ENCODE results near the gene SLC22A12. TPM values are rescaled to one million over a fixed set of nuclear protein-coding genes. Genes with fewer than 3 reads are reported as not detected.

Gene SLC22A12
- not detected for total RNA-seq (ENCODE audit: unreplicated experiment)
- long read RNA-seq, result 0 reads

GRCh38 chr11:64590763-64591221, at the start of gene SLC22A12:
Gene SLC22A12 (plus strand): TSS chr11:64591220. CDS start chr11:64591557, 337 bp downstream.
- Mint-ChIP-seq H3K4me3 (ENCODE audit: unreplicated experiment) (no peak within 1 kb of the TSS), H3K4me1 (ENCODE audit: low read depth, unreplicated experiment) (no peaks in the 10 kb centered on the region), H3K27ac (ENCODE audit: unreplicated experiment) (no peak within 1 kb of the TSS), H3K9me3 (ENCODE audit: unreplicated experiment) (peaks cover 4% of the 10 kb centered on the region), H3K36me3 (ENCODE audit: unreplicated experiment) (peaks cover 14% of the 10 kb centered on the region), H3K27me3 (ENCODE audit: unreplicated experiment) (peaks cover 2% of the 10 kb centered on the region)
- TF ChIP-seq CTCF (IDR thresholded peaks at IDR 0.05; ENCODE audit: partially characterized antibody, unreplicated experiment), result no peak
- DNase-seq, result no peak

- TF ChIP-seq CTCF (IDR thresholded peaks at IDR 0.05; ENCODE audit: partially characterized antibody, unreplicated experiment), result no peak
- peaks cover 6% of the 10 kb centered on the region for H3K4me1 Mint-ChIP-seq (ENCODE audit: low read depth, unreplicated experiment)
- H3K36me3 Mint-ChIP-seq (ENCODE audit: unreplicated experiment), result peaks cover 17% of the 10 kb centered on the region
- no peak for DNase-seq
- H3K4me3 Mint-ChIP-seq (ENCODE audit: unreplicated experiment), result no peak overlapping the region
- H3K9me3 Mint-ChIP-seq (ENCODE audit: unreplicated experiment), result peaks cover 6% of the 10 kb centered on the region
- H3K27ac Mint-ChIP-seq (ENCODE audit: unreplicated experiment), result no peak overlapping the region
- peaks cover 13% of the 10 kb centered on the region for H3K27me3 Mint-ChIP-seq (ENCODE audit: unreplicated experiment)
Measured at GRCh38 chr11:64542172-64543125, 48.6 kb upstream of the SLC22A12 start.

- no peak for TF ChIP-seq CTCF (IDR thresholded peaks at IDR 0.05; ENCODE audit: partially characterized antibody, unreplicated experiment)
- Mint-ChIP-seq H3K27me3 (ENCODE audit: unreplicated experiment) (peaks cover 13% of the 10 kb centered on the region), H3K4me1 (ENCODE audit: low read depth, unreplicated experiment) (peaks cover 6% of the 10 kb centered on the region), H3K9me3 (ENCODE audit: unreplicated experiment) (peaks cover 6% of the 10 kb centered on the region), H3K27ac (ENCODE audit: unreplicated experiment) (no peak overlapping the region), H3K36me3 (ENCODE audit: unreplicated experiment) (peaks cover 19% of the 10 kb centered on the region), H3K4me3 (ENCODE audit: unreplicated experiment) (no peak overlapping the region)
- no peak for DNase-seq
Measured at GRCh38 chr11:64543818-64544217, 47.2 kb upstream of the SLC22A12 start.

GRCh38 chr11:64544616-64545296, 46.3 kb upstream of the SLC22A12 start:
- peaks cover 13% of the 10 kb centered on the region for H3K27me3 Mint-ChIP-seq (ENCODE audit: unreplicated experiment)
- no peak overlapping the region for H3K4me3 Mint-ChIP-seq (ENCODE audit: unreplicated experiment)
- TF ChIP-seq CTCF (IDR thresholded peaks at IDR 0.05; ENCODE audit: partially characterized antibody, unreplicated experiment), result no peak
- H3K36me3 Mint-ChIP-seq (ENCODE audit: unreplicated experiment), result peaks cover 19% of the 10 kb centered on the region
- H3K4me1 Mint-ChIP-seq (ENCODE audit: low read depth, unreplicated experiment), result peaks cover 2% of the 10 kb centered on the region
- DNase-seq, result no peak
- H3K9me3 Mint-ChIP-seq (ENCODE audit: unreplicated experiment), result peaks cover 6% of the 10 kb centered on the region
- H3K27ac Mint-ChIP-seq (ENCODE audit: unreplicated experiment), result no peak overlapping the region
